NOMO-1 treated with DMSO at 0.1 percent for 48 hours (cell line): ENCODE results near the gene GLS.
"Not testable (repeated sequence)": the region's sequence is repeated elsewhere in the genome, so short reads cannot be mapped to it uniquely, and the experiment has no call there.

Source experiments
- DNase-seq: peaks from one replicate; lab custom pipeline; 2025; ENCODE audit not compliant: unreplicated experiment; lab: John Stamatoyannopoulos, UW

Gene GLS

DNA sequence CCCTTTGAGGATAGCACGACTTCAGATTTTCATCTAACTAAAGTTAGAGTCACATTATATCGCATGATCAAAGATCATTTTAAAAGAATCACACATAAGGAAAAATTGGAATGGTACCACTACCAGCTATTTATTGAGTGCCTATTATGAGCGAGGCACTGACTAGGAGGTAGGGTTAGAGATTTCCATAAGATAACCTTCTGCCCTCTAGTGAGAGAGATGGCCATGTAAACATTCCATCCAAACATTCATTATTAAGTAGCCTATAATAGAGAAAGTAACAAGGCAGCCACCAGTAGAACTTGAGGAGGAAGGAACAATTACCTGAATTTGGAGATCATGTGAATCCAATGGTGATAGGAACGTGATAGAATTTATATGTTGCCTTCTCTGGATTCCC, 25.4 kb upstream of the GLS start:
- DNase-seq, result no peak

GRCh38 chr2:190856985-190857384, 23.6 kb upstream of the GLS start:
- no peak for DNase-seq

GRCh38 chr2:190858817-190859216, 21.8 kb upstream of the GLS start:
- no peak for DNase-seq

DNA sequence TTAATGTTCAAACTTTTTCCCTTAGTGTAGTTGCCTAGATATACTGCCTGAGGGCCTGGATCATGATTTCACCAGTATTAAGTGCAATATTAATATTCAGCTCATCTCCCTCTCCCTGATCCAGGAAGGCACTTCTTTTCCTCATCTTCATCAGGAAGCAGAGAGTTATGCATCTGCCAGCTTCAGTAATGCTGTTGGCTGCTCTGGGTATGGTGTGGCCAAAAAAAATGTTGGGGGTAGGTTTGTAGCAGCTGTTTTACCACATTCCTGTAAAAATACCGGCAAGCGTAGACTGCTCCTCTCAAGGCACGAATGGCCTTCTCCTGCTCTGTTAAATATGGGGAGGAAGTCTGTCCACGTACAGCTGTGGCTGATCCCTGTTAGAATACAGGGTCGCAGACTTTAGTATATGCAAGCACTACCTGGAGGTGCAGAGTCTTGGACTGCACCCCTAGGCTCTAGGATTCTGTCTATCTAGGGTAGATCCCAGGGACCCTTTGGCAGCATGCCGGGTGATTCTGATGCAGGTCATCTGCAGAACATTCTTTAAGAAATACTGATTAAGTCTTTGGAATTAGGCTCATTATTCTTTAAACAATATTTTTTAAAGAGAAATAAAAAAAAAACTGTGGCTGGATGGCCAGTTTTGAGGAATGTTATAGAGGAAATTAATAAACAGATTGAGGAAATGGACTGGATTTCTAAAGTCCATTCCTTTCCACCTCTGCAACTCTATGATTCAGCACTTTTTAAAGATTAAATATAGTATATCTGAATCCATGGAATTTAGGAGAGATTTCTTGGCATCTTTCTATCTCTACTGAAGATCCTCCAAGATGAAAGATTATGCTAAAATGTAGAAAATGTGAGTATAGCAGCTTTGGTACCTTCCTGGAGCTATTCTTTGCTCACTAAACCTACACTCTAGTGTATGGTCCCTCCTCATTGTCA, 21.0 kb upstream of the GLS start:
- no peak for DNase-seq

GRCh38 chr2:190860985-190861680, 19.5 kb upstream of the GLS start:
- no peak for DNase-seq

GRCh38 chr2:190862128-190862527, 18.5 kb upstream of the GLS start:
- not testable (repeated sequence) for DNase-seq

- no peak for DNase-seq
Measured at GRCh38 chr2:190862571-190862991, 18.0 kb upstream of the GLS start.

DNA sequence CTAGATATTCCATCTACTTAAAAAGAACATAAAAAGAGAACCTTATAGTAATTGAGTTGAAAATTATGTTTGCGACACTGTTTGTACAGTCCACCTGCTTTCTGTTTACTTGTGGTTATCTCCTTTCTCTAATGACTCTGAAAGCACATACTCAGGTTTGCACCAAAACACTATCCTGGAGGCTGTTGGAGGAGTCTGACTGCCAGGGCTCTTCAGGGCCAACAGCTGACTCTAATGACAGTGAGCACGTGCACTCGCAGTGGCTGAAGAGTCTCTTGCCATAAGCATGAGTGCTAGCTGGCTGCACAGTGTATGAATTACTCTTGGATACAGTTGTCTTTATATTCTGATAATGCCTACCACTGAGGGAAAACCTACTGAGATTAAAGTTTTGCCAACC, 16.7 kb upstream of the GLS start:
- DNase-seq, result no peak

DNA sequence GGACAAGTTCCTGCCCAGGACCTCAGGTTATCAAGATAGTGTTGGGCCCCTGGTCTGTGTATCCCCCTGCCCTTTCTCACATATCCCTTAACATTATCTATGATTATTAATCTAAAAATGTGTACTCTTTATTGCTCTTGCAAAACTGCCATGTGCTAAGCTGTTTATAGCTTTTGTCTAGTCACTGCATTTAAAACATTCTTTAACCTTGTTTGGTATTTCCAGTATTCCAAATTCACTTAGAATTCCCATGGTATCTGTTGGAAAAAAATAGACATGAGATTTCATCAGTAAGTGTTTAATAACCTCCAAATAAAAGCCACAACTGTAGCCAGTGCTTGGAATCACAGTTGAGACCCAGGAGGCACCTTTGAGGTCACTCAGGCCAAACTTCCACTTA, 16.2 kb upstream of the GLS start:
- DNase-seq, result no peak

DNA sequence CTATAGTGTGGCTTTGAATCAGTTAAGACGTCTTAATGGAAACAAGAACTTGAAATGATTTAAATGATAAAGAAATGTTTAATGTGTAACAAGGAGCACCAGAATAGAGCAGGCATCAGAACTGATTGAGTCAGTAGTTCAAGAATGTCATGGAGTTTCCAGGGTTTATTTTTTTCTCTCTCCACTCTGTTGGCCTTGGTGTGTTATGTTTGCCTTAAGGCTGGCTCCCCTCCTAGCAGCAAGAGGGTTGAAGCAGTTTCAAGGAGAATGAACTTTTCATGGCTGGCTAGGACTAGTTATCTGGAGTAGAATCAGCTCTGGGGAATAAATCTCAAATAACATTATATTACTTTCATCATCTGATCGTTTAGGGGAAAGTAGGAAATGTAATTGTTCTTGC, 13.4 kb upstream of the GLS start:
- no peak for DNase-seq

GRCh38 chr2:190867832-190868231, 12.8 kb upstream of the GLS start:
- no peak for DNase-seq

- DNase-seq, result no peak
Measured at GRCh38 chr2:190869721-190870120, 10.9 kb upstream of the GLS start.

- not testable (repeated sequence) for DNase-seq
Measured at GRCh38 chr2:190873451-190873850, 7.2 kb upstream of the GLS start.

DNA sequence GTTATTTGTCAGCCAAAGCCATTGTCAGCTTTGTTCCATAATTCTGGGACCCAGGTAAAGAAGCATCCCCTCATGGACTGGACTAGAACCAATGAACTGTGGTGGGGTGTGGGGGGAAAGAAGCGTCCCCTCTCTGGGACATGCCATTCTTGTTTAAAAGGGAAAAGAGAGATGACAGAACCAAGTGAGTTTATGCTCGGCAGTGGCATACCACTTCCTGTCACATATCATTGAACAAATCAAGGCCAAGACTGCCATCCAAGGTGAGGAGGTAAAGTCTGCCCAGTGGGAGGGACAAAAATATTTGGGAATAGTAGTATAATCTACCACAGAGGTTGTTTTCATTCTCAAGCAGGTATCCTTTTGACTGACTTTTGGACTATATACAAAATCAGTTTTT, 4.7 kb upstream of the GLS start:
- no peak for DNase-seq

- no peak for DNase-seq
Measured at GRCh38 chr2:190876631-190877030, 4.0 kb upstream of the GLS start.

DNA sequence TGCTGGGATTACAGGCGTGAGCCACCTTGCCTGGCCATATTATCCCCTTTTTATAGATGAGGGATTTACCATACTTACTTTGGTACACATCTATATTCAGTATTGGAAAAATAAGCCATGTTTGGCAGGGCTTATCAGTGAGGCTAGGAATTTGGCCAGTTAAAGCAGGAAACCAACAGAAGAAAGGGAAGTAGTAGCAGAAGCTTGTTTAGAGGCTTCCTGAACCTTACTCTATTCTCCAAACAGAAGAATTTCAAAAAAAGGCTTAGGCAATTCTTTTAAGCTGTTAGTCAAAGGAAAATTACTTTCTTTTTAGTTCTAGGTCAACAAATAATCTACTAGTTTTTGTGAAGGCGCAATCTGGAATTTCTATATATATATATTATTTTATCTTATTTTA, 3.2 kb upstream of the GLS start:
- peak; percentile 42 for DNase-seq

- DNase-seq, result no peak
Measured at GRCh38 chr2:190879474-190880377, 895 bp upstream of the GLS start.

DNA sequence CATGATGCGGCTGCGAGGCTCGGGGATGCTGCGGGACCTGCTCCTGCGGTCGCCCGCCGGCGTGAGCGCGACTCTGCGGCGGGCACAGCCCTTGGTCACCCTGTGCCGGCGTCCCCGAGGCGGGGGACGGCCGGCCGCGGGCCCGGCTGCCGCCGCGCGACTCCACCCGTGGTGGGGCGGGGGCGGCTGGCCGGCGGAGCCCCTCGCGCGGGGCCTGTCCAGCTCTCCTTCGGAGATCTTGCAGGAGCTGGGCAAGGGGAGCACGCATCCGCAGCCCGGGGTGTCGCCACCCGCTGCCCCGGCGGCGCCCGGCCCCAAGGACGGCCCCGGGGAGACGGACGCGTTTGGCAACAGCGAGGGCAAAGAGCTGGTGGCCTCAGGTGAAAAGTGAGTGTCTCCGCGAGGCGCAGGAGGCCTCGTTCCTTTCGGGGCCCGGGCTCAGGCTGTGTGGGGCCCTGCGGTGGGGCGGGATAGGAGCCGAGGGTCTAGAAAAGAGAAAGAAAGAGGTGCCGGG, 520 bp downstream of the GLS start:
- DNase-seq, result no peak

DNA sequence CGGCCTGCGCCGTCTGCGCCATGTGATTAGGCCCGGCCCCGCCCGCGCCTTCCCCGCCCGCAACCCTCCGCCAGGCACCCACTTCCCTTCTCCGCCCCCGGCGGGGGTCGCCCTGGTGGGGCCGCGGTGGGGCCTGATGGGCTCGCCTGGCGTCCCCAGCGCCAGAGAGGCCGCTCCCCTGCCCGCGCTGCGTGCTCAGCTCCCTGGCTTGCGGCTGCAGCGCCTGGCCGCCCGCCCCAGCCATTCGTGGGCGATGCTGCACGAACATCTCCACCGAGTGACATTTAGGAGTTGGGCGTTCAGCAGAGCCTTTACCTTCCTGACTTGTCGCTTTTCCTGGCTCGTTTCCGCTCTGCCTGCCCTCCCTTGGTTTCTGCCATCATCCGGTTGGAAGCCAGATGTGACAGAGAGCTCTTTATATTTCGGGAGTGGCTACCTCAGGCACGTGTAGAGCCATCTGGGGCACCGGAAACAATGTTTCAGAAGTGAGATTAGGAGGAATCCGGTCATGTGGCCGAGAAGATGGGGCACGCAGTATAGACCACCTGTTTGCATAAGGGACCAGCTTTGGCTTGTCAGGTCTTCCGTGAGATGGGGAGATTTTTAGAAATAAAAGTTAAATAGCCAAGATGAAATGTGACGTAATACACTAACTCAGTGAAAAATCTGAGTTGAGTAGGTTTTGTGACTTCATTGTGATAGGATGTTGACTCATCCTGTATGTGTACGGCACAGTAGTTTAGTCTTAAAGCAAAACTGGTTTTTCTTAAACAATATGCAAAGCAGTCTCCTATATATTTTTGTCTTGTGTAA, 1.2 kb downstream of the GLS start:
- peak; percentile 83 for DNase-seq

DNA sequence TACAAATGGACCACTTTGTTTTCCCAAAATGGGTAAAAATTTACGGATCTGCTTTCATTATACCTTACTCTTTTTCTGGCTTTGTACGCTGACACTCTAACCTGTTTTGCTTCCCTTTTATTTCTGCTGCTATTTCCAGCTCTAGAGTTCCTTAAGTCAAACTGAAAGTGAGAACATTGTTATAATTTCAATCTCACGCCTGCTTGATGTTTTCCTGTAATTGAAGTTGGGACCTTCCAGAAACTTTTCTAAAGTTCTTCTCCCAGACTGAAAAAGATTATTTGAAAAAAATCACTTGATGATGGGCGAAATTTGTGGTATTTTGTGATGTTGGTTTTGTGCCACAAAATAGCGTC, 1.8 kb downstream of the GLS start:
- peak; percentile 73 for DNase-seq
